Coronary artery (tissue), 2 donors: Measurements from ENCODE around the gene CNTN1.

Experiments used
- DNase-seq: peaks from one replicate; pipeline ENCODE4 v3.0.0-alpha.2; 2017; ENCODE audit warnings: low spot score
- H3K27ac ChIP-seq, 2 donors: fragments of 200-600 bp; sonication (generic); one replicate each; pipeline ENCODE4 v1.5.1; 2016 to 2019
- H3K4me3 ChIP-seq: fragments of 200-600 bp; sonication (generic); 2 replicates; pipeline ENCODE4 v1.5.1; 2016; ENCODE audit warnings: mild to moderate bottlenecking, moderate library complexity
- TF ChIP-seq, protein P1 (sequence below): fragments of 200-600 bp; sonication (generic); IDR thresholded peaks from one replicate; pipeline ENCODE4 v1.5.1; 2019; ENCODE audit warnings: antibody characterized with exemption

Gene CNTN1

DNA sequence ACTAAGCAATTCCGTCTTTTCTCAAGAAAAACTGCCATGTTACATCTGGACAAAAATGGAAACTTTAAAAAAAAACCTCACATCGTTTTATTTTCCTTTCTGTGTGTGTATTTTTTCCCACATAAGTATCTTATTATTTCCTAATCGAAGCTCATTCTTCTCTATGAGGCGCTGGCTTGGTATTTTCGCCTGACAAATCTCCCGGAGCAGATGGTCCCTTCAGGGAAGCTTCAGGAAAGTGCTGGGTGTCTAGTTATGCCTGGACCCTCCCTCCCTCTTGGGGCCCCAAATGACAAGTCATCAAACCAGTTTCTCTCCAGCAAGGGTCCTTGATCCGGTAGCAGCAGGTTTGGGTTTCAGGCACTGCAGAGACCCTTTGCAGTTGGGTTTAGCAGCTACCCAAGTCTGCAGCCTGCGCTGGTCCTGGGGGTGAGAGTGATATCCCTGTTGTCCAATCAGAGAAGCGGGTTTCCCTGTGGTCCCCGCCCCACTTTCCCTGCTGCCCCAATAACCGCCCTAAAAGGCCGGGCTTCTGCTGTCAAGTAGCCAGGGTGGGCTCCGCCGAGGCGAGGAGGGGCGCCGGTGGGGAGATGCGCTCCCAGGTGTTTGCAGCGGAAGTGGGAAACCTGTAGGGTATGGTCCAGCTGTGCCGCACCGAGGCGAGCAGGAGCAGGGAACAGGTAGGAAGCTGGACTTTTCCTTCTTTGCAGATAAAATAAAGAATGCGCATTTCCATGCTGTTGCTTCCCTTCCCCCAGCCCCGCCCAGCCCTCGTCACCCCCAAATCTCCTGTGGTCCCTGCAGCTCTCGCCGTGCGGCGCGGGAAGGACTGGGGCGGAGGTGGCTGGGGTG, at the start of gene CNTN1:
Gene CNTN1 (plus strand): TSS at position 527 of the 852 bp plus-strand sequence.
- peak; percentile 71 for DNase-seq
- TF ChIP-seq, protein P1, sequence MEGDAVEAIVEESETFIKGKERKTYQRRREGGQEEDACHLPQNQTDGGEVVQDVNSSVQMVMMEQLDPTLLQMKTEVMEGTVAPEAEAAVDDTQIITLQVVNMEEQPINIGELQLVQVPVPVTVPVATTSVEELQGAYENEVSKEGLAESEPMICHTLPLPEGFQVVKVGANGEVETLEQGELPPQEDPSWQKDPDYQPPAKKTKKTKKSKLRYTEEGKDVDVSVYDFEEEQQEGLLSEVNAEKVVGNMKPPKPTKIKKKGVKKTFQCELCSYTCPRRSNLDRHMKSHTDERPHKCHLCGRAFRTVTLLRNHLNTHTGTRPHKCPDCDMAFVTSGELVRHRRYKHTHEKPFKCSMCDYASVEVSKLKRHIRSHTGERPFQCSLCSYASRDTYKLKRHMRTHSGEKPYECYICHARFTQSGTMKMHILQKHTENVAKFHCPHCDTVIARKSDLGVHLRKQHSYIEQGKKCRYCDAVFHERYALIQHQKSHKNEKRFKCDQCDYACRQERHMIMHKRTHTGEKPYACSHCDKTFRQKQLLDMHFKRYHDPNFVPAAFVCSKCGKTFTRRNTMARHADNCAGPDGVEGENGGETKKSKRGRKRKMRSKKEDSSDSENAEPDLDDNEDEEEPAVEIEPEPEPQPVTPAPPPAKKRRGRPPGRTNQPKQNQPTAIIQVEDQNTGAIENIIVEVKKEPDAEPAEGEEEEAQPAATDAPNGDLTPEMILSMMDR, result no peak
- H3K4me3 ChIP-seq, result peak within 1 kb of the TSS; percentile 62
- H3K27ac ChIP-seq, result no peak within 1 kb of the TSS

- H3K27ac ChIP-seq, result no peak overlapping the region
- DNase-seq, result no peak
- TF ChIP-seq, protein P1, result no peak
Measured at GRCh38 chr12:40643506-40643905, 48.7 kb upstream of the CNTN1 start.

DNA sequence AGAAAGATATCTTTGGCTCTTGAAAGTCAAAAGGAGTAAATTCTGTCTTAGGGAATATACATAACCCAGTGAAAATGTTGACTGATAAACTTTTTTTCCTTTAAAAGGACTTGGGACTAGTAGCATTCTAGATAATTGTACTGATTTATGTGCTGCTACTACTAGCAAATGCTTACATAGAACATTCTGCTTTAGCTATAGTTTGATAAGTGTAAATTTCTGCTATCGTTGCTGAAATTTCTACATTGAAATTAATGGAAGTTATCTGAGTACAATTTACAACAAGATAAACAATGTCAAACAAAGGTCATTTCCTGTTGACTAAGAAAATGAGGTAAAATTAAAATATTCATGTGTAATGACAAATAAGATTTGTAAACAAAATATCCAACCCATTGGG, 48.3 kb upstream of the CNTN1 start:
- no peak for DNase-seq
- Histone ChIP-seq H3K4me3 (no peak overlapping the region), H3K27ac (no peak overlapping the region)
- TF ChIP-seq, protein P1, result no peak

More at GRCh38 chr12:40643506-40643905, 48.7 kb upstream of the CNTN1 start:
- H3K4me3 ChIP-seq, result no peak overlapping the region

- no peak for DNase-seq
- Histone ChIP-seq H3K27ac (no peak overlapping the region), H3K4me3 (no peak overlapping the region)
- TF ChIP-seq, protein P1, result no peak
Measured at GRCh38 chr12:40644708-40645107, 47.5 kb upstream of the CNTN1 start.

GRCh38 chr12:40645361-40645760, 46.9 kb upstream of the CNTN1 start:
- no peak for DNase-seq
- no peak overlapping the region for H3K4me3 ChIP-seq
- TF ChIP-seq, protein P1, result no peak
- no peak overlapping the region for H3K27ac ChIP-seq

GRCh38 chr12:40646456-40646855, 45.8 kb upstream of the CNTN1 start:
- no peak overlapping the region for H3K27ac ChIP-seq
- no peak overlapping the region for H3K4me3 ChIP-seq
- DNase-seq, result no peak
- TF ChIP-seq, protein P1, result no peak

GRCh38 chr12:40646911-40647310, 45.3 kb upstream of the CNTN1 start:
- no peak overlapping the region for H3K4me3 ChIP-seq
- no peak for DNase-seq
- H3K27ac ChIP-seq, result no peak overlapping the region
- TF ChIP-seq, protein P1, result no peak
